IPS DF 6.9 (cell line): ENCODE results near the gene CPEB1.

Experiments
- DNase-seq: peaks from one replicate; pipeline ENCODE4 v3.0.0-alpha.2; 2013; ENCODE audit warnings: low read depth, low spot score
- H3K27ac ChIP-seq: one replicate; pipeline ENCODE4 v1.5.1; 2013; ENCODE audit warnings: low read length, control low read depth
- H3K27me3 ChIP-seq: 2 replicates; pipeline ENCODE4 v1.6.1; 2013; ENCODE audit warnings: mild to moderate bottlenecking, low read length; ENCODE audit not compliant: control insufficient read depth, insufficient read depth
- H3K36me3 ChIP-seq: 2 replicates; pipeline ENCODE4 v1.6.1; 2013; ENCODE audit warnings: low read length; ENCODE audit not compliant: control insufficient read depth, insufficient read depth
- H3K4me1 ChIP-seq: 2 replicates; pipeline ENCODE4 v1.6.1; 2013; ENCODE audit warnings: low read length; ENCODE audit not compliant: control insufficient read depth, insufficient read depth
- H3K4me3 ChIP-seq: 2 replicates; pipeline ENCODE4 v1.5.1; 2013; ENCODE audit warnings: mild to moderate bottlenecking, low read length
- H3K9me3 ChIP-seq: 2 replicates; pipeline ENCODE4 v1.6.1; 2013; ENCODE audit warnings: low read length, inconsistent platforms; ENCODE audit not compliant: control insufficient read depth, insufficient read depth
- WGBS: extraction: QIAGEN DNeasy Blood & Tissue Kit; methylation state at CpG from one replicate; pipeline ENCODE4 v1.1.7; 2013; ENCODE audit warnings: mixed read lengths, missing lambda C conversion rate; ENCODE audit not compliant: insufficient read length, insufficient coverage; 5-methylcytosine and 5-hydroxymethylcytosine counted together

CPEB1 gene

DNA sequence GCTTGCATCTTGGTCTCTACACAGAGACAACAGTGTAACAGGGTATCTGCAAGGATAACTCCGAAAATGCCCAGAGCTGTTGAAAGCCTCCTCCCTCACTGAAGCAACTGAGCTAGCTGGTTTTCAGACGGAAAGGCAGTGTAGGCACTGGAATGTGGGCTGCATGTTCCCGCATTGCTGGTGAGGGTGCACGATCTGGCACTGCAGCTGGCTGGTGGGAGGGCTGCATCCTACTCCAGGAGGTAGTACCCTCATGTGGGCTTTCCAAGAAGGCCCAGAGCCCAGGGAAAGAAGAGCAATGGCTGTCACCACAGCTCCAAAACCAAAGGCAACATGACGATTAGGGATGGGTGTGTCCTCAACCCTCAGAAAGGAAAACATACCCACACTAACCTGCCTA, 78.2 kb downstream of the CPEB1 start:
- peaks cover 11% of the 10 kb centered on the region for H3K4me1 ChIP-seq
- H3K27ac ChIP-seq = no peak overlapping the region
- H3K27me3 ChIP-seq = no peaks in the 10 kb centered on the region
- no CpG with 5 or more reads among the region's 5 CpGs for WGBS
- H3K36me3 ChIP-seq = no peaks in the 10 kb centered on the region
- DNase-seq = no peak
- H3K9me3 ChIP-seq = no peaks in the 10 kb centered on the region
- H3K4me3 ChIP-seq = no peak overlapping the region

DNA sequence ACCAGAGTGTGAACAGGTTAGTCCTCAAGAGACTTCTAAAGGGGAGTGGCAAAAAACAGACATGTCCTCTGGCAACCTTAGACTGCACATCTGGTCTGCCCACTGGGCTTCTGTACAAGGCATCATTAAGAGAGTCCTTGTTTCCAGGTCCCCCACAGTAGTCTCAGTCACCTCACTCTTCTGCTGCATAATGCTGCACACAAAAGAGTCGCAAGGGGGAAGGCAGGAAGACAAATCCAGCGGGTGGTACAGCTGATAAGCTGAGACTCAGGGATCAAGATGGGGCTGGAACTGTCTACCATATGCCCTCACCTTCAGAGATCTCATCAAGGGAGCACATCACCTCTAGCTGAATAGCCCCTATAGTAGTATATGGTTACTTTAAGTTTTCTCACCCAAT, 79.5 kb downstream of the CPEB1 start:
- Histone ChIP-seq H3K36me3 (no peaks in the 10 kb centered on the region), H3K4me1 (peaks cover 11% of the 10 kb centered on the region), H3K9me3 (no peaks in the 10 kb centered on the region), H3K4me3 (no peak overlapping the region), H3K27ac (no peak overlapping the region), H3K27me3 (no peaks in the 10 kb centered on the region)
- DNase-seq = no peak
- no CpG with 5 or more reads among the region's 2 CpGs for WGBS

DNA sequence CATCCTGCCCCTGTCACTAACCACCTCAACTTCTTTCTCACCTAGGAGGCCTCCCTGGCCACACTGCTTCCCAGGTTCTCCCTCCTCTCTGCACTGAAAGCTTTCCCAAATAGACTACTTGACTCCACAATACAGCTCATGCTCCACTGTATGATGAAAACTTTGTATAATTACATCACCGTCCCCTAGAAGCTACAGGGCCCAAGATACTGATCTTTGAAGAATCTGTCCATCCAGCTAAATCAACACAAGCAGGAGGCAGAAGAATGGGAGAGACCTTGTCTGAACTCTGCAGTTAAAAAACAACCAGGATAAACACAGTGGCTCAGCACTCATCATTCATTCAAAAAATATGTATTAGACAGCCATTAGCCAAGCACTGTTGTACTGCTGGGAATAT, 80.5 kb downstream of the CPEB1 start:
- H3K36me3 ChIP-seq = no peaks in the 10 kb centered on the region
- no peaks in the 10 kb centered on the region for H3K9me3 ChIP-seq
- H3K27me3 ChIP-seq = no peaks in the 10 kb centered on the region
- no peak for DNase-seq
- no peak overlapping the region for H3K27ac ChIP-seq
- H3K4me1 ChIP-seq = peaks cover 9% of the 10 kb centered on the region
- WGBS = no CpG with 5 or more reads among the region's 1 CpG
- H3K4me3 ChIP-seq = no peak overlapping the region

DNA sequence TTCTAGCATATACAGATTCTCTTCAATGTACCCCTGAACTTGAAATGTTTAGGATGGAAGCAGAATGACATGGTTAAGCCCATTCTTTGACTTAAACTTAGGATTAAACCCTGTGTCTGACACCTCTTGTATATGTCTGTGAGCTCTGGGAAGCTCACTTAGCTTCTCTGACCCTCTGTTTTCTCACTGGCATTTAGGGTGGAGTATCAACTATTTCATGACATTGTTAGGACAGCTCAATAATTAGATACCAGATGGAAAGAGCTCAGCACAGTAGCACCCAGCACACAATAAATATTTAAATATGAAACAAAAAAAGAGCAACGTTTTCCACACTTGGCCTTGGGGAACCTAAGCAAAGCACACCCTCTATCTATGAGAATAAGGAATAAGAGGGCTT, 88.7 kb downstream of the CPEB1 start:
- Histone ChIP-seq H3K4me1 (no peaks in the 10 kb centered on the region), H3K9me3 (no peaks in the 10 kb centered on the region), H3K27ac (no peak overlapping the region), H3K4me3 (no peak overlapping the region), H3K27me3 (no peaks in the 10 kb centered on the region), H3K36me3 (no peaks in the 10 kb centered on the region)
- WGBS = no CpG with 5 or more reads among the region's 1 CpG
- DNase-seq = no peak

- WGBS = no CpG with 5 or more reads among the region's 7 CpGs
- Histone ChIP-seq H3K27ac (no peak overlapping the region), H3K36me3 (no peaks in the 10 kb centered on the region), H3K4me3 (no peak overlapping the region), H3K9me3 (no peaks in the 10 kb centered on the region), H3K27me3 (no peaks in the 10 kb centered on the region), H3K4me1 (no peaks in the 10 kb centered on the region)
- no peak for DNase-seq
Observed at GRCh38 chr15:82556315-82557035, 90.7 kb downstream of the CPEB1 start.

DNA sequence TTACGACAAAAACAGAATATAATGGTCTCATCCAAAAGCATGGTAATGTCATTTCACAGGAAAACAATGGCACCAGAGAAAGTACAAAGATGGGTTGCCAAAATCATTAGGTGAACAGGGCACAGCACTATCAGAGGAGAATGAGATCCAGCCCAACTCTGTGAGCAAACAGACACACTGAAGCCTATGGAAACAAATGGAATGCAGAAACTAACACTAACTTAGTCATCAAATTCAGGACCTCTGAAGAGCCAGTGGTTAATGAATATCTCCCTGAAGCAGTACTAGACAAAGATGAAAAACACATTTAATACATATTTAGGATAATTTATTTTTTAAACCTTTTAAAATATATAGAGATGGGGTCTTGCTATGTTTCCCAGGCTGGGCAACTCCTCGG, 92.3 kb downstream of the CPEB1 start:
- WGBS = no CpG with 5 or more reads among the region's 2 CpGs
- H3K9me3 ChIP-seq = no peaks in the 10 kb centered on the region
- no peak for DNase-seq
- H3K27ac ChIP-seq = no peak overlapping the region
- no peaks in the 10 kb centered on the region for H3K4me1 ChIP-seq
- H3K36me3 ChIP-seq = no peaks in the 10 kb centered on the region
- H3K27me3 ChIP-seq = no peaks in the 10 kb centered on the region
- H3K4me3 ChIP-seq = no peak overlapping the region

DNA sequence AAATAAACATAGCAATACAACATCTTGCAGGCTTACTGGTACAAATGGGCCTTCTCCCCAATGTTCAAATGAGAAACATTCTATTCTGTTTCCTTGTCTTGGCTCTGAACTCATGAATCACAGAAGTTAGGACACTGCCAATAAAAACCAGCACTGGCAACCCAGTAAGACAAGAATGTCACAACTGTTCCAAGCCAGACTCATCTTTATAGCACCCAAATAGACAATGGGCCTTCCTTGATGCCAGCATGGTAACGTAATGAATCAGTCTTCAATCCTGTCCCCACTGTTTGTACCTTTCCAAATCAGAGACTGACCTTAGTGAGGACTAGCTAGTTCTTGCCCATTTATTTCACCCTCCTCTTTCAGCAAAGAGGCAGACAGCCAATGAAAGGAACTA, 92.8 kb downstream of the CPEB1 start:
- H3K36me3 ChIP-seq = no peaks in the 10 kb centered on the region
- H3K9me3 ChIP-seq = no peaks in the 10 kb centered on the region
- H3K4me3 ChIP-seq = no peak overlapping the region
- H3K4me1 ChIP-seq = no peaks in the 10 kb centered on the region
- no peaks in the 10 kb centered on the region for H3K27me3 ChIP-seq
- no peak for DNase-seq
- H3K27ac ChIP-seq = no peak overlapping the region
- WGBS = no CpG with 5 or more reads among the region's 1 CpG

DNA sequence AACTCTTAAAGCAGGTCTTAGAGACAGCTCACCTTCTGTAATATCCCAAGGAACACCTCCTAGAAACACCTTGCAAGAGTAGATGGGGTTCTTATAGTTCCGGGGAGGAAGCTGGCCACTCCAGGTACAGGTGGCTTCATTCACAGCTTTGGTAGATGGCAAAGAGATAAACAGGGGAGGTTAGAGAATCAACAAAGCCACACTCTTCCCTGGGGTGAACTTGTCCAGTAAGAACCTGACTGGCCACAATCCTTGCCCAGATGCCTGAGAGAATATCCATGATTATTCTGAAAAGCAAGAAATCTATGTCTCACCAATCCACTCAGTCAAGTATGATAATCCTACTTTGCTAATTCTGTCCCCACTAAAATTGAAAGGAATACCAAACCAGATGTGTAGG, 93.3 kb downstream of the CPEB1 start:
- WGBS = no CpG with 5 or more reads among the region's 1 CpG
- Histone ChIP-seq H3K9me3 (no peaks in the 10 kb centered on the region), H3K27ac (no peak overlapping the region), H3K27me3 (no peaks in the 10 kb centered on the region), H3K4me3 (no peak overlapping the region), H3K36me3 (no peaks in the 10 kb centered on the region), H3K4me1 (no peaks in the 10 kb centered on the region)
- DNase-seq = no peak

DNA sequence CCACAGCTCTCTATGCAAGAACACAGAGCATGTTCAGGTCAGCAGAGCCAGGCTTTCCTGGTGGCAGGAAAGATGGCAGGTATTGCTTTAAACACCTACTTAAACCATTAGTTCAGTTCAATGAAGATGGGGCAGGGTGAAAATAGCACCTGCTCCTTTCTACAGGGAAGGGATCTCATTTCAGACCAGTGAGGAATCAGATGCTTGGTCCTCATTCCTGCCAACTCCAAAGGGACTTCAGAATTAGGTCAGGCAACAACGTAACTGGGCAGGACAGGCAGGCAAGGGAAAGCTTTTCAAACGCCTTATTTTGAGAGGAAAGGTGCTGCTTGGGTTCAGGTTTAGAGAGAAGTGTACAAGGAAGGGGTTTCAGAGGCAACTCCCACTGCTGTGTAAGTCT, 94.3 kb downstream of the CPEB1 start:
- Histone ChIP-seq H3K9me3 (no peaks in the 10 kb centered on the region), H3K4me3 (no peak overlapping the region), H3K27ac (no peak overlapping the region), H3K4me1 (no peaks in the 10 kb centered on the region), H3K27me3 (no peaks in the 10 kb centered on the region), H3K36me3 (no peaks in the 10 kb centered on the region)
- DNase-seq = no peak
- WGBS = no CpG with 5 or more reads among the region's 2 CpGs

DNA sequence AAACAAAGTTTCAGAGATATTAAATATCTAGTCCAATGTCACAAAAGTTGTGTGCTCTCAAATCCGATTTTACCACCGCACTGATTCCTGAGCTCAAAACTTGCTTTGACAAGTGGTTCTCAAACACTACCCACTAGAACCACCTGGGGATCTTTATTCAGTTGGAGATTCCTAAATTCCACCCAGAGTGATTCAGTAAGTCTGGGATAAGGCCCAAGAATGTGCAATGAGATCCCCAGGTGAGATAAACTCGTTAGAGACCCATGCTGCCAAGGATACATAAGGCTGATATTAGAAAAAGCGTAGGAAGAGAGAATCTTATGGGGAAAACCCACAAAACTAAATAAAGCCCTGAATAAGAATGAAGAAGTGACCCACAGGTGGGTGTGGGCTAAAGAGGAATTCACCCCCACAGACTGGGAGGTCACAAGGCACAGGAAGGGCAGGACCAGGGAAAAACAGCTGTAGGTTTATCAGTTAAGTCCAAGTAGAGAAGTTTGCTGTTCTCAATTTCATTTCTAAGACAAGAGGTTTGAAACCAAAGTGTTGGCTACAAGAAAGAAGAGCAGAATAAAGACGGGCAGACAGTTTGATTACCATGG, 95.4 kb downstream of the CPEB1 start:
- no peak overlapping the region for H3K4me3 ChIP-seq
- H3K27me3 ChIP-seq = no peaks in the 10 kb centered on the region
- WGBS = no CpG with 5 or more reads among the region's 5 CpGs
- no peak overlapping the region for H3K27ac ChIP-seq
- DNase-seq = no peak
- H3K9me3 ChIP-seq = no peaks in the 10 kb centered on the region
- H3K4me1 ChIP-seq = no peaks in the 10 kb centered on the region
- H3K36me3 ChIP-seq = no peaks in the 10 kb centered on the region

DNA sequence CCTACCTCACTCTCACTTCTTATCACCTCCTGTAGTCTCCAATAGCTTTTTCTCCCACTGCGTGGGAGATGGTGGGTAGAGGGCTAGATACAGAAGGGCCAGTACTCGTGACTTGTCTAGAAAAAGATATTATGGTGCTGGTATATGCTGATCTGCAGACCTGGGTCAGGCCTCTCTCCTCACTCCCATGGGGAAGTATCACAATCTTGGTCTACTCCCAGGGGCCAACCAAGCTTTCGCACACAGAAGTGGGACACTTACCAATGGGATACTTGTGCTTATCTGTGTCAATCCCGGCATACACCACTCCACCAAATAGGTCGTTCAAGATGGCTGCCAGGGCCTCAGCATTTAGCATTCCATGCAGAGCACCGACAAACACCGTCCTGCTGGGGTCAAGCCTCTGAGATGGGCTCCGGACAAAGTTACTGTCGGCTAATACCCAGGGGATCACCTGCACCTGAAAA, 97.9 kb downstream of the CPEB1 start:
- Histone ChIP-seq H3K27ac (no peak overlapping the region), H3K27me3 (no peaks in the 10 kb centered on the region), H3K9me3 (no peaks in the 10 kb centered on the region), H3K36me3 (no peaks in the 10 kb centered on the region), H3K4me1 (peaks cover 2% of the 10 kb centered on the region; the same call in 1 of the 2 replicates), H3K4me3 (no peak overlapping the region)
- WGBS = no CpG with 5 or more reads among the region's 9 CpGs
- DNase-seq = no peak
